NT2/D1 (cell line): ENCODE data around the gene PRSS48.
"Not testable (repeated sequence)": the region's sequence is repeated elsewhere in the genome, so short reads cannot be mapped to it uniquely, and the experiment has no call there.

Experiments used
- DNase-seq: peaks from one replicate; pipeline ENCODE4 v3.0.0-alpha.2; 2011; ENCODE audit warnings: low read depth, low spot score
- H3K27me3 ChIP-seq: 2 replicates; pipeline ENCODE4 v1.6.0; 2011; ENCODE audit warnings: mild to moderate bottlenecking; ENCODE audit not compliant: insufficient read length, insufficient read depth
- H3K36me3 ChIP-seq: 2 replicates; pipeline ENCODE4 v1.6.1; 2011; ENCODE audit warnings: mild to moderate bottlenecking, low read length, mixed read lengths; ENCODE audit not compliant: insufficient read depth, insufficient read length
- H3K4me1 ChIP-seq: 2 replicates; pipeline ENCODE4 v1.5.1; 2011; ENCODE audit not compliant: insufficient read depth, insufficient read length
- H3K4me3 ChIP-seq: 2 replicates; pipeline ENCODE4 v1.5.1; 2011; ENCODE audit warnings: low read depth; ENCODE audit not compliant: insufficient read length
- H3K9ac ChIP-seq: 2 replicates; pipeline ENCODE4 v1.6.0; 2011; ENCODE audit warnings: low read depth; ENCODE audit not compliant: insufficient read length
- H3K9me3 ChIP-seq: 2 replicates; pipeline ENCODE4 v1.5.1; 2011; ENCODE audit warnings: mild to moderate bottlenecking, low read length; ENCODE audit not compliant: insufficient read depth
- SUZ12 ChIP-seq: IDR thresholded peaks from 2 replicates; pipeline ENCODE4 v1.6.1; 2011; ENCODE audit not compliant: insufficient read length, insufficient read depth; ENCODE audit errors: extremely low read depth
- YY1 ChIP-seq: IDR thresholded peaks from 2 replicates; pipeline ENCODE4 v1.6.1; 2011; ENCODE audit not compliant: insufficient read length, insufficient read depth
- ZNF274 ChIP-seq: IDR thresholded peaks from 2 replicates; pipeline ENCODE4 v1.6.1; 2011; ENCODE audit warnings: mild to moderate bottlenecking, low read depth, low read length

PRSS48 gene

DNA sequence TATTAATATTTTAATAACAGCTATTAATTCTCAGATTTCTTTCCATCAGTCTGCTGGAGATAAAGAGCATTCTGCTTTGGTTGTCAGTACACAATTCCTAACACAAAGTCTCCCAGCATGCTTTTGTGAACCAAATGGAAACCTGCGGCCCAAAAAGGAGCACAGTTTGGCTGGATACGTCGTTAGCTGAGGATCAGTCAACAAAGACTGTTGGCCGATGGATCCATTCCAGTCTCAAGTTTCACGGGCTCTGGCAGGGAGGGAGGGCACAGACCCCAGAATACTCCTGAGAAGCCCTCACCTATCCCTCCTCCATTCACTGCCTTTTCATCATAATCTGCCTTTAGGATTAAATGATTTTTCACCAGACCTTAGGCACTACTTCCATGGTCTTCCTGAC, 26.3 kb upstream of the PRSS48 start:
- Histone ChIP-seq H3K4me1 (no peaks in the 10 kb centered on the region), H3K9me3 (no peaks in the 10 kb centered on the region; the same call in 1 of the 2 replicates), H3K4me3 (no peak overlapping the region), H3K36me3 (no peaks in the 10 kb centered on the region), H3K9ac (no peak overlapping the region), H3K27me3 (no peaks in the 10 kb centered on the region)
- no peak for TF ChIP-seq ZNF274
- TF ChIP-seq YY1 = no peak
- no peak for TF ChIP-seq SUZ12
- DNase-seq = peak; percentile 43

GRCh38 chr4:151251603-151252304, 25.2 kb upstream of the PRSS48 start:
- no peaks in the 10 kb centered on the region for H3K4me1 ChIP-seq
- H3K9ac ChIP-seq = no peak overlapping the region
- no peak for TF ChIP-seq ZNF274
- no peak for TF ChIP-seq YY1
- TF ChIP-seq SUZ12 = no peak
- no peak for DNase-seq
- peaks cover 10% of the 10 kb centered on the region; the same call in 1 of the 2 replicates for H3K9me3 ChIP-seq
- H3K36me3 ChIP-seq = no peaks in the 10 kb centered on the region
- H3K27me3 ChIP-seq = no peaks in the 10 kb centered on the region
- no peak overlapping the region for H3K4me3 ChIP-seq

DNA sequence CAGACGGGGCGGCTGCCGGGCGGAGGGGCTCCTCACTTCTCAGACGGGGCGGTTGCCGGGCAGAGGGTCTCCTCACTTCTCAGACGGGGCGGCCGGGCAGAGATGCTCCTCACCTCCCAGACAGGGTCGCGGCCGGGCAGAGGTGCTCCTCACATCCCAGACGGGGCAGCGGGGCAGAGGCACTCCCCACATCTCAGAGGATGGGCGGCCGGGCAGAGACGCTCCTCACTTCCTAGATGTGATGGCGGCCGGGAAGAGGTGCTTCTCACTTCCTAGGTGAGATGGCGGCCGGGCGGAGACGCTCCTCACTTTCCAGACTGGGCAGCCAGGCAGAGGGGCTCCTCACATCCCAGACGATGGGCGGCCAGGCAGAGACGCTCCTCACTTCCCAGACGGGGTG, 21.7 kb upstream of the PRSS48 start:
- not testable (repeated sequence) for DNase-seq, H3K36me3 ChIP-seq, H3K4me1 ChIP-seq, H3K4me3 ChIP-seq, H3K9ac ChIP-seq, H3K27me3 ChIP-seq
- peaks cover 11% of the 10 kb centered on the region; the same call in 1 of the 2 replicates for H3K9me3 ChIP-seq

DNA sequence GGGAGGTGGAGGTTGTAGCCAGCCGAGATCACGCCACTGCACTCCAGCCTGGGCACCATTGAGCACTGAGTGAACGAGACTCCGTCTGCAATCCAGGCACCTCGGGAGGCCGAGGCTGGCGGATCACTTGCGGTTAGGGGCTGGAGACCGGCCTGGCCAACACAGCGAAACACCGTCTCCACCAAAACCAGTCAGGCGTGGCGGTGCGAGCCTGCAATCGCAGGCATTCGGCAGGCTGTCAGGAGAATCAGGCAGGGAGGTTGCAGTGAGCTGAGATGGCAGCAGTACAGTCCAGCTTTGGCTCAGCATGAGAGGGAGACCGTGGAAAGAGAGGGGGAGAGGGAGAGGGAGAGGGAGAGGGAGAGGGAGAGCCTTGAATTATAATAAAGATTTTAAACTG, 21.3 kb upstream of the PRSS48 start:
- H3K4me3 ChIP-seq, DNase-seq, H3K36me3 ChIP-seq, H3K4me1 ChIP-seq, H3K9ac ChIP-seq, H3K27me3 ChIP-seq: not testable (repeated sequence)
- peaks cover 11% of the 10 kb centered on the region; the same call in 1 of the 2 replicates for H3K9me3 ChIP-seq

GRCh38 chr4:151256134-151256533, 20.8 kb upstream of the PRSS48 start:
- Histone ChIP-seq H3K36me3 (no peaks in the 10 kb centered on the region), H3K9me3 (peaks cover 11% of the 10 kb centered on the region; the same call in 1 of the 2 replicates), H3K4me3 (no peak overlapping the region), H3K9ac (no peak overlapping the region), H3K4me1 (no peaks in the 10 kb centered on the region), H3K27me3 (no peaks in the 10 kb centered on the region)
- no peak for TF ChIP-seq YY1
- TF ChIP-seq SUZ12 = no peak
- TF ChIP-seq ZNF274 = no peak
- no peak for DNase-seq

- H3K9ac ChIP-seq = no peak overlapping the region
- H3K36me3 ChIP-seq = no peaks in the 10 kb centered on the region
- H3K4me1 ChIP-seq = no peaks in the 10 kb centered on the region
- H3K9me3 ChIP-seq = peaks cover 11% of the 10 kb centered on the region; the same call in 1 of the 2 replicates
- no peaks in the 10 kb centered on the region for H3K27me3 ChIP-seq
- no peak overlapping the region for H3K4me3 ChIP-seq
- TF ChIP-seq SUZ12 = no peak
- no peak for TF ChIP-seq YY1
- no peak for TF ChIP-seq ZNF274
- no peak for DNase-seq
These were observed 19.3 kb upstream of the PRSS48 start for GRCh38 chr4:151257704-151258103.

GRCh38 chr4:151259752-151260151, 17.2 kb upstream of the PRSS48 start:
- DNase-seq = no peak
- TF ChIP-seq YY1 = no peak
- no peak for TF ChIP-seq SUZ12
- no peak for TF ChIP-seq ZNF274
- Histone ChIP-seq H3K36me3 (no peaks in the 10 kb centered on the region), H3K4me1 (no peaks in the 10 kb centered on the region), H3K9me3 (peaks cover 11% of the 10 kb centered on the region; the same call in 1 of the 2 replicates), H3K9ac (no peak overlapping the region), H3K4me3 (no peak overlapping the region), H3K27me3 (no peaks in the 10 kb centered on the region)
